Hippocampal formation (tissue), 2 donors: Measurements from ENCODE around the gene HOXC12.

Experiments used
- DNase-seq, 2 donors: peaks; one replicate each; lab custom pipeline; 2025; lab: John Stamatoyannopoulos, UW

HOXC12 gene

GRCh38 chr12:53954694-53955035 is at the start of gene HOXC12:
Gene HOXC12 (plus strand): TSS chr12:53954903. CDS start chr12:53954930, 27 bp downstream.
- no peak for DNase-seq

DNA sequence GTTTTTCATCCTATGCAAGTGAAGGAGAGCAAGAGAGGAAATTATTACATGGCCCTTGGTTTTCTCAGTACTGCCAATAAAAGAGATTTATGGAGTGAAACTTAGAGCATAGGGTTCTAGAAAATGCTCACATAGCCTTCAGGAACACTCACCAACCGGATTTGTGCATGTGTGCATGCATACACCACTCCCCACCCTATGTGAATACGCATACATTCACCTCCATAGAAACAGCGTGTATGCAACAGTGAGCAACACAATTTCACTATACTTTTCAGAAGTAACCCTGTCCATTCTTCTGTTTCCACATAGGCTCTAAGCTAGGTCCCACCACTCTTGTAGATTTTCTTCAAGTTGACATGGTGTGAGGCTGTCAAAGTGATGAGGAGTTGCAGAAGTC is 47.6 kb upstream of the HOXC12 start:
- no peak for DNase-seq

- DNase-seq: no peak
Observed at GRCh38 chr12:53916788-53917655, 37.7 kb upstream of the HOXC12 start.

DNA sequence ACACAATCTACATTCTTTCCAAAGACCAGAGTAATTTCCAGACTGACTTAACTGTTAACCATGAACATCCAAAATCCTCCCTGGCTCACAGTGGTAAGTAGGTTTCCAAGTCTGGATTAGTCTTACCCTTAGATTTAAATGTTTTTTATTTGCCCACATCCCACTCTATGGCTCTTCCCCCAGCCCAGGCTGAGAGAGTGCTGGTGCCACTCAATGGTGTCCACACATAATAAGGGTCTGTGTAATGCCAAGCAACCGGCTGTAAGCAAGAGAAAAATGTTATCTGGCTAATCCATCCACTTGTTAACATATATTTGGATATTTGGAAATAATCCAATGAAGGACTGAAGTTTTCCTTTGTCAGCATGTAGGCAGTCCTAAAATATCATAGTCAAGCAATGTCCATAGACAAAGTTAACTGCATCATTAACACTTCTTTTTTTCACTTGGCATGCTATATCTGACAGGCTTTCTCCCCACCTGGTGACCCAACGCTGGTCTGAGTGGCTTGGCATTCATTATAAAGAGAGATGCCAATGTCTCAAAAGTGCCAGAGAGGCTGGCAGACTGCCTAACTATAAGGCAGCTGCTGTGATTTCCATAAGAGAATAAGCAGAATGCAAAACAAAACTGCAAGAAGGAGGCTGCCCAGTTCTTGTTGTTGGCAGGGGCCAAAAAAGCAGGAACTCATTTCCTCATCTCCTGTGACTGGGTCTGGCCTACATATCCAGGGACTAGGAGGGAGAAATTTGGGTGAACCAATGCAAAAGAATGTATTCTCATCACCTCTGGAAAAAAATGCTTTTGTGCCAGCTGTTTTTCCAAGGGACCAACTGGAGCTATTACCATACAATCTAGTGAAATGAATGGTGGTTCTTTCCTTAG is 29.9 kb upstream of the HOXC12 start:
- DNase-seq: no peak

DNA sequence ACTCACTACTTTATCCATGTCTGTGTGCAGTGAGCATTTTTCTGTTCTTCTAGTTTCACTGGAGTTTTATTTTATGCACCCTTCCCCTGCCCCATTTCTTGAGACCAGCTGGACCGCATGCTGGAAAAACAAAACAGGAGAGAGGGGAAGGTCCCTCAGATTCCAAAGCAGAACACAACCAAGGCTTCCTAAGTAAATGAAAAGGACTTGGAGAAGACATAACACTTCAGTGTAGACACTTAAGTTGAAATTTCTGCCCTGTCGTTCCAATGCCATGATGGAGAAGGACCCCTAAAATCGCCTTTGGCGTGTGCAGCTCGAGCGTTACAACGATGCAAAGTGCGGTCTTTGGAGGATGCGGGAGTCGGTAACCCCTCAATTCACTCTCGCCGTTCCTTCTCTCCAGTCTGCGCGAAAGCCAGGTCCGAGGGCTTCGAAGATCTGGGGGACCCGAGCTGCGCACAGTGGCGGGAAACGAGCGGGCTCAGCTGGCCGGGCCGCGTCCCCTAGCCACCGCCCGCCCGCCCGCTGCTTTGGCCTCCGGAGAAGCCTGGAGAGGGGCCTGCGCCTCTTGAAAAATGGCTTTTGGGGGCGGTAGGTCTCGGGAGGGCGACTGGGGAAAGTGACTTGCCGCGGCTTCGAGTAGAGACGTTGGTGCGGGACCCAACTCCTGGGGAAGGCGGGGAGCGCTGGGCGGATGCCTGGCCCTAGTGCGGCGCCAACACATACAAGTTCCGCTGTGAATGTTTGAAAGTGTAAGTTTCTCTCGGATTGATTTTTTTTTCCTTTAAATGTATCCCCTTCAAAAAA is 27.3 kb upstream of the HOXC12 start:
- DNase-seq: no peak

DNA sequence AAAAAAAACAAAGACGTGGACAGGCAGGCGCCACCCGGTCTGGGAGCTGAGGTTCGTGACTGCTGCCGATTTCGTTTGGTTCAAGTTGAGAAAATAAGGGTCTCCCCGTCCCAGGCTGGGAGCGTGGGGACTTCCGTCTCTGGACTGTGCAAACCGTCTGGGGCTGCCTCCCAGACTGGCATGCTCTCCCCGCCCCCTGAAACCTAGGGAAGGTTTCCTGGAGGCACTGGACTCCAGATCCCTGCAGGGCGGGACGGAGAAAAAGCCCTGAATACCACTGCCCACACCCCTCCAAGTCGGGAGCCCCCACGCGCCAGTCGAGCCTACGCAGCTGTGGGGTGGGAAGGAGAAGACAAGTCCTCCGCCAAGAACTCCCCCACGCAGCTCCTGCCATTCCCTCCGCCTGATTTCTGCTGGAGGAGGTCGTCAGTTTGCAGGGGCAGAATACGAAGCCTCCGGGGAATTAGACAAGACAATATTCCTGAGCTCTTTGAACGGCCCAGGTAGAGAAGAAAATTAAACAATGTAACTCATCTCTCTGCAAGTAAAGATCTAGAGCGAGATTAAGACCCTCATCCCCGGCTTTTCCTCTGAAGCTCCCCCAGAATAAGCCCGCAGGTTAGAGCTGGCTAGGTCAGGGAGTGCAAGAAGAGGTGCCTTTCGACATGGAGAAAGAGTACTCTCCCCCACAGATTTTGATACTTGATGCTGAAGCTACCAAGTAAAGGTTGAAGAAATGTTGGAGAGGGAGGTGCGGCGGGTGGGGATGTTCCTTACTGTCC is 26.5 kb upstream of the HOXC12 start:
- DNase-seq: no peak

- no peak for DNase-seq
Observed at GRCh38 chr12:53929527-53929926, 25.2 kb upstream of the HOXC12 start.

DNA sequence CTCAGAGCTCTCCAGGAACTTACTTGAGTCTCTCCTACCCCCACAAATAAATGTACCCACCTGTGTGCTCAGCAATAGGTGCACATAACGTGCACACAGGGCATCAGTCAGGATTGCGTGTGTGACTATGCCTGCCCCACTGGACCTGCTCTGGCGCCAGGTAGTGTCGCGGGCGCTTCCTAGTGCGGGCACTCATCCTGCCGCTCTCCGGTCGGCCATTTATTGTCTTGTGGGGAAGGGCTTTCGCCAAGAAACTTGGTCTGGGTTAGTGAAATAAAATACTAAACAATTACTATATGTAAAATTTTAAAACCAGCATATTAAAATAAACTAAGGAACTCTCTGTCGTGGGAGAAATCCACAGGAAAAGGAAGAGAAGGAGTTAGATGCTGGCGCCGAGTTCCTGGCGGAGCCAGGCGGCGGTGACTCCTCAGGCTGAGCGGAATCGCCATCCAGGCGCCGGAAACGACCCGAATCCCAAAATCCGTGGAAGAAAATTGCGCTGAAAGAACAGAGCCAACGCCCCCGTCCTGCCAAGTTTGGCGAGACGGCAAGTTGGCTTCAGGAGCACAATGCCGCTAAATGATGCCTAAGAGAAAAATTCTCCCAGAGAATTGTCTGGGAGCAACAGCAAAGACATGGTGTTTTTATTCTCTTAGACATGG is 24.0 kb upstream of the HOXC12 start:
- DNase-seq: no peak

DNA sequence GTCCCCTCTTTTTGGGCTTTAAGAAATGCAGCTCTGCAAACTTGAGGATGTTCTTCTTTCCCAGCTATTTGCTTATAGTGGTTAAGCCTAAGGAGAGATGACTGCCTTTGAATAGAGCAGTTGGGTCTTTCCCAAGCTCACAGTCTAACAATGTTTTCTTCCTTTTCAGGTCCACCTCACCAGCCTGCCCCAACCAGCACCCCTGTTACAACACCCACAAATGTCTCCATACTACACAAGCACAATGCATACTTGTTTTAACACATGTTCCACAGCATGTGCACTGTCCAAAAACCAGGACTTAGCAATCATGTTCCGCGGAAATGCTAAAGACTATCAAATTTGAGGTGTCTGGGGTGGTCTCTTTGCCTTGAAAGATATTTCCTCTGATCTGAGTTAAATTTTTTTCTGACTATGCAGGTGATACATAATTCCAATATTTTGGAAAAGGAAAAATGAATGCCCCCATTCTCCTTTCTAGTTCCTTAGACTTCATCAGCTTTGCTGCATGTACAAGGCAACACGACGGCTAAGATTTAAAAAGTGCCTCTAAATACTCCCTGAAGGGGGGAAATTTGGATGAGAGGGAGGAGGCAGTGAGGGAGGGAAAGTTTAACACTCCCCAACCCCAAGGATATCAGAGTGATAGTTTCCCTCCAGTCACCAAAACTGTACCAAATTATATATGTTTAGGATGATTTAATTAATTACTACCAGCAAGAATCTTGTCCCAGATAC is 22.7 kb upstream of the HOXC12 start:
- DNase-seq: no peak

GRCh38 chr12:53932915-53933314 is 21.8 kb upstream of the HOXC12 start:
- no peak for DNase-seq

DNA sequence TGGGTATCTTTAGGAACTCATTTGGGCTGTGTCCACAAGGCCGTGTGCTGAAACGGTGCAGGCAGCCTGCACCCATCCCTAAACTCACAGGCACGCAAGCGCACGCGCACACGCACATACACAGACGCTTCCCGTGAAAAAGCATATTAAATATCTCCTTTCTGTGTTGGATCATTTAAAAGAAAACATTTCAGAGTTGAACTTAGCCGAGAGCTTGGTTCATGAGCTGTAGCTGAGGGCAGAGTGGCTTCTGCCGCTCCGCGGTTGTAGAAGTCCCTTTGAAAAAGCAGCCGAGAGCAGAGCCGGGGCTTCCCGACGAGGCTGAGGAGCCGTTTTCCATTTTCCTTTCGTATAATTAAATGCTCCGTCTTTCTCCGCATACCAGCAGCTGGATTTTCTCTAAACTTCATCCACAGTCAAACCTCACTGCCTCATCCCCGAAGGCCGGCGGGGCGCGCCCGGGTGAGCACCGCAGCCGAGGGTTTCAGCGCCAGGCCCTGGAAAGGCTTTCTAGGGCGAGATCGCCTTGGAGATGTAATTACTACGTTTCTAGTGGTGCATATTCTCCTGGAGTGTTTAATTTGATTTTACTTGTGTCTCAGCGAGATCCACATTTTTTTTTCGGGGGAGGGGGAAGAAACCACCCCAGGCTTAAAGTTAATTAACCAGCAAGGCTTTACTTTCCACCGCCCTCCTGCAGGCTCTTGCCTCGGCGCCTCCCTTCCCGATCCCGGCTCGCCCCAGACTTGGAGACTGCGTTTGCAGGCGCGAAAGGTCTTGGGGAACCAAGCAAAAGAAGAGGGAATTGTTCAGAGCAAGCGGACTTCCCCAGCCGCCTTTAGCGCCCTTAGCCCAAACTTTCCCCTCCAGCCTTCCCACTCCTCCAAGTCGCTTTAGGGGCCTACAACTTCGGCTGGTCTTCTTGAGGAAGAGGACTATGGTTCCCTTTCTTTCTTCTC is 19.0 kb upstream of the HOXC12 start:
- no peak for DNase-seq

GRCh38 chr12:53937099-53937498 is 17.6 kb upstream of the HOXC12 start:
- no peak for DNase-seq

DNA sequence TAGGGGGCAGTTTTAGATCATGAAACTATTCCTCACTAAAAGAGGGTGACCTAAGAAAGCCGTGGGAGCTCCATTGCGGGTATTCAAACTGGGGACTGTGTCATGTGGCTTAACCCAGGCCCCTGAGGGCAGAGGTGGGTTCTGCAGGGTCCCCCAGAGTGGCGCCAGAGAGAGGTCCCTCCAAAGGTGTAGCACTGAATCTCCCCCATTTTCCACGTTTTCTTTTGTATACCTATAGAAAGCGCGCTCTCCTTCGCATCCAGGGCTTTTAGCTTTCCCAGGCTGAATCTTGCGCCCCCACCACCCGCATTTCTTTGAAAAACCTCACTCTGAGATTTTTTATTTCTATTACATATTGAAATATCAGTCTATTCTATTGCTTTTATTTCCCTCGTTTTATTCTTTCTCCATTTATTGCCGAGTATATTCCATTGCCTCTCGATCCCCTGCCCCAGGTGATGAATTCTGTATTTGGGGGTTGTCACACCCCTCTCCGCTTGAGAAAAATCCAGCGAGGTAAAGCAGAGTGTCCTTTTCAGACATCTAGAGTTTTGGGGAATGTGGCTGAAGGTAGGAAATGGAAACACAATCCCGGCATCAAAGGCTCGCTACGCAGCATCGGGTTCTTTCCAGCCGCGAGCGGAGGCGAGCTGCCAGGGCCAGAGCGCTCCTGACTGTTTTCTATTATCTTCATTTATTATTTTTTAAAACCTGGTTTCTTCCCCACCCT is 16.9 kb upstream of the HOXC12 start:
- no peak for DNase-seq

- DNase-seq: no peak
Observed at GRCh38 chr12:53938326-53939140, 16.2 kb upstream of the HOXC12 start, which contains the start of gene HOXC13. Gene HOXC13 (plus strand): TSS chr12:53938831. CDS start chr12:53938907, 76 bp downstream.

- no peak for DNase-seq
Observed at GRCh38 chr12:53939141-53940108, 15.3 kb upstream of the HOXC12 start.

DNA sequence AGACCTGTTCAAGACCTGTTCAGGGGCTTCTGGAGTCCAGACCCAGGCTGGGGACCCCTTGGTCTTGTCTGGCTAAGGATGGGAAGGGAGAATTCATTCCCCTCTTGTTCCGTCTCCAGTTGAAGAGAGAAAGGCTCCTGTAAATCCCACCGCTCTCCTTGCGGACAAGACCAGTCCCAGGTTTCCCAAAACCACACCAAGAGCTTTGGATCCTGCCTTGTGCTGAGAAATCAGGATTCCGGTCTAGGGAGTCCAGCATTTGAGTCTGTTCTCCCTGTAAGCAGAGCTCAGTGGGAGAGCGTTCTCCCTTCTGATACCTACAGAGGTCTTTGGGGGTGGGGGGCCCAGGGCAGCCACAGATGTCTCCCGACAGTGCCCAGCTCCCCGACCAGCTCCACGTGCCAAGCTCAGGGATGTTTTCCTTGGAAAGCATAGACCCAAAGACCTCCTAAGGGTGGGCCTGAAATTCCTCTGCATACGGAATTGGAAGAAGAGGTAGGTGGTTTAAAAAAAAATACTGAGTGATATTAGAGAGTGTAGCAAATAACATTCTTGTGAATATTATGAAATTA is 14.2 kb upstream of the HOXC12 start:
- no peak for DNase-seq
